ENCODE data around the gene RMI2. TPM values are rescaled to one million over a fixed set of nuclear protein-coding genes. Genes with fewer than 3 reads are reported as not detected.
"Not testable (repeated sequence)": the region's sequence is repeated elsewhere in the genome, so short reads cannot be mapped to it uniquely, and the experiment has no call there.

RMI2 gene
- total RNA-seq, 1 experiment from 2014 or later: 45.2 TPM

DNA sequence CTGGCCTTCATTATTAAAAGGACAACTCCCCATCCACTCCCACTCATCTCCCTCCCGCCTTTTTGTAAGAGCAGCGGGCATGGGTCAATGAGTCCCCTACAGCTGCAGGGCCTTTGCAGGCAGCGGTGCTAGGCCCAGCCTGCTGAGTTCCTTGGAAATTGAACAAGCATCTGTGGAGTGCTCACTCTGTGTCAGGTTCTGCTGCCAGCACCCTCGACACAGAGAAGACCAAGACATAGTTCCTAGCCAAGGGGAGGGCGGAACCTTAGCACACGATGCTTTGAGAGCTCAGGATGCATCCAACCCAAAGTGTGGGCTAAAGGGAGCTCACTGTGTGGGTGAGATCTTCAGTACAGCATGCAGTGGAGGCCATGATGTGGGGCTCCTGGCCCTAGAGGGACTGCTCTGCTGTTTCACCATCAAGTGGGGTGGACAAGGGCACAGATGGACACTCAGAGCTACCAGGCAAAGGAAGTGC, 27.6 kb downstream of the RMI2 start:
- no peak overlapping the region for H3K27ac ChIP-seq (ENCODE audit: low read length)
- H3K4me1 ChIP-seq (ENCODE audit: low read length): peaks cover 40% of the 10 kb centered on the region
- H3K36me3 ChIP-seq (ENCODE audit: insufficient read depth, low read length): no peaks in the 10 kb centered on the region
- H3K9ac ChIP-seq (ENCODE audit: low read length): no peak overlapping the region
- H3K79me2 ChIP-seq (ENCODE audit: low read length): no peaks in the 10 kb centered on the region
- H3K27me3 ChIP-seq (ENCODE audit: low read length): 0 out of 2 replicates have a peak, but pooled peaks cover 3% of the 10 kb centered on the region
- no peak overlapping the region for H3K4me2 ChIP-seq (ENCODE audit: low read depth, low read length, poor library complexity, severe bottlenecking)
- H3K9me2 ChIP-seq (replicated peaks; ENCODE audit: insufficient read depth, low read length): no peaks in the 10 kb centered on the region
- H2AFZ ChIP-seq (ENCODE audit: low read length): no peak overlapping the region
- no peaks in the 10 kb centered on the region for H4K20me1 ChIP-seq (ENCODE audit: insufficient read depth, low read depth, low read length)
- no peak overlapping the region for H3K4me3 ChIP-seq (ENCODE audit: low read length)
- DNase-seq: no peak
- H3K9me3 ChIP-seq (ENCODE audit: low read length): no peaks in the 10 kb centered on the region

DNA sequence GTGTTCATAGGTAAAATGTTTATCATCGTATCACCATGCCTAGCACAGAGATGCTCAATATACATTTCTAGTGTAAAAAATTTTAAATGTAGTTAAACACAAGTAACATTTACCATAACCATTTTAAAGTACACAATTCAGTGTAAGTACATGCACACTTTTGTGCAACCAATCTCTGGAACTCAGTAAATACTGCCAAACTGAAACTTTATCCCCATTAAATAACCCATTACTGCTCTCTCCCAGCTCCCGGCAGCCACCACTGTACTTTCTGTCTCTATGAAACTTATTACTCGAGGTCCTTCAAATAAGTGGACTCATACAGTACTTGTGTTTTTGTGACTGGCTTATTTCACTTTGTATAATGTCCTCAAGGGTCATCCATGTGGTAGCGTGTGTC, 29.0 kb downstream of the RMI2 start:
- Histone ChIP-seq H3K4me2 (ENCODE audit: low read depth, low read length, poor library complexity, severe bottlenecking) (no peak overlapping the region), H3K9ac (ENCODE audit: low read length) (no peak overlapping the region), H3K27me3 (ENCODE audit: low read length) (0 out of 2 replicates have a peak, but pooled peaks cover 3% of the 10 kb centered on the region), H3K4me3 (ENCODE audit: low read length) (no peak overlapping the region), H3K9me2 (replicated peaks; ENCODE audit: insufficient read depth, low read length) (no peaks in the 10 kb centered on the region), H2AFZ (ENCODE audit: low read length) (no peak overlapping the region), H4K20me1 (ENCODE audit: insufficient read depth, low read depth, low read length) (no peaks in the 10 kb centered on the region), H3K36me3 (ENCODE audit: insufficient read depth, low read length) (no peaks in the 10 kb centered on the region), H3K27ac (ENCODE audit: low read length) (no peak overlapping the region), H3K4me1 (ENCODE audit: low read length) (peaks cover 35% of the 10 kb centered on the region), H3K79me2 (ENCODE audit: low read length) (no peaks in the 10 kb centered on the region), H3K9me3 (ENCODE audit: low read length) (no peaks in the 10 kb centered on the region)
- no peak for DNase-seq

DNA sequence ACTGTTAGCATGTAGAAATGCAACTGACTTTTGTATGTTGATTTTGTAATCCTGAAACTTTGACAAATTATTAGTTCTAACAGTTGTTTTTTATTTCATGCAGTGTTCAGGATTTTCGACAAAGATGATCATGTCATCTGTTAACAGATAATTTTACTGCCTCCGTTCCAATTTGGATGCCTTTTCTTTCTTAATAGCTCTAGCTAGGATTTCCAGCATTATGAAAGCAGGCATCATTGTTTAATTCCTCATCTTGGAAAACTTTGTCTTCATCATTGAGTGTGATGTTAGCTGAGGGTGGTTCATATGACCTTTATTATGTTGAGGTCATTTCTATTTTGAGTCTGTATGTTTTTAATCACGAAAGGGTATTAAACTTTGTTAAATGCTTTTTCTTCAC, 31.9 kb downstream of the RMI2 start:
- Histone ChIP-seq H3K79me2 (ENCODE audit: low read length) (no peaks in the 10 kb centered on the region), H3K9me2 (replicated peaks; ENCODE audit: insufficient read depth, low read length) (no peaks in the 10 kb centered on the region), H2AFZ (ENCODE audit: low read length) (no peak overlapping the region), H3K9ac (ENCODE audit: low read length) (no peak overlapping the region), H4K20me1 (ENCODE audit: insufficient read depth, low read depth, low read length) (no peaks in the 10 kb centered on the region), H3K9me3 (ENCODE audit: low read length) (no peaks in the 10 kb centered on the region), H3K4me2 (ENCODE audit: low read depth, low read length, poor library complexity, severe bottlenecking) (no peak overlapping the region), H3K27me3 (ENCODE audit: low read length) (0 out of 2 replicates have a peak, but pooled peaks cover 3% of the 10 kb centered on the region), H3K36me3 (ENCODE audit: insufficient read depth, low read length) (no peaks in the 10 kb centered on the region), H3K4me3 (ENCODE audit: low read length) (no peak overlapping the region), H3K27ac (ENCODE audit: low read length) (no peak overlapping the region), H3K4me1 (ENCODE audit: low read length) (peaks cover 8% of the 10 kb centered on the region)
- DNase-seq: no peak

DNA sequence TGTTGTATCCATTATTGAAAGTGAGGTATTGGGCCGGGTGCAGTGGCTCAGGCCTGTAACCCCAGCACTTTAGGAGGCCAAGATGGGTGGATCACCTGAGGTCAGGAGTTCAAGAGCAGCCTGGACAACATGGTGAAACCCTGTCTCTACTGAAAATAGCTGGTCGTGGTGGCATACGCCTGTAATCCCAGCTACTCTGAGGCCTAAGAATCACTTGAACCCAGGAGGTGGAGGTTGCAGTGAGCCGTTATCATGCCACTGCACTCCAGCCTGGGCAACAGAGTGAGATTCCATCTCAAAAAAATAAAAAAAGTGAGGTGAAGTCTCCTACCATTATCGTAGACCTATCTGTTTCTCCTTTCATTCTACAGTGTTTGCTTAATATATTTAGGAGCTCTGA, 33.7 kb downstream of the RMI2 start:
- H4K20me1 ChIP-seq (ENCODE audit: insufficient read depth, low read depth, low read length); H3K4me3 ChIP-seq (ENCODE audit: low read length); H3K9me3 ChIP-seq (ENCODE audit: low read length); H3K27me3 ChIP-seq (ENCODE audit: low read length); H3K9me2 ChIP-seq (replicated peaks; ENCODE audit: insufficient read depth, low read length); H3K4me2 ChIP-seq (ENCODE audit: low read depth, low read length, poor library complexity, severe bottlenecking); H3K9ac ChIP-seq (ENCODE audit: low read length); DNase-seq; H3K27ac ChIP-seq (ENCODE audit: low read length); H3K36me3 ChIP-seq (ENCODE audit: insufficient read depth, low read length); H3K4me1 ChIP-seq (ENCODE audit: low read length); H3K79me2 ChIP-seq (ENCODE audit: low read length); H2AFZ ChIP-seq (ENCODE audit: low read length): not testable (repeated sequence)

DNA sequence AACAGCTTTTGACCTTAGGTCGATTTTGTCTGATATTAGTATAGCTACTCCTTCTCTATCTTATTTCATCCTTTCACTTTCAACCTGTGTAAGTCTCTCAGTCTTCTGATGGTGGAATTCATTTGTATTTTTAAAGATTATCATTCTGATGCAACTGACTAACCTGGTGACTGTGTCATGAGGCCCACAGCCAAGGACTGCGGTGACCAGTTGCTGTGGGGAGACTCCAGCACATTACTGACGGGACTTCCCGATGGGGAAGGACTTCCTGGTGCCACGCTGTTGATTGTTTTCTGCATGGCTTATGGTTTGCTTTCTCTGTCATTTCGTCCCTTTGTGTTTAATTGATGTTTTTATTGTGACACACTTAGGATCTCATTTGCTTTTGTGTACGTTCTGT, 34.2 kb downstream of the RMI2 start:
- H3K27me3 ChIP-seq (ENCODE audit: low read length): 0 out of 2 replicates have a peak, but pooled peaks cover 3% of the 10 kb centered on the region
- no peak for DNase-seq
- H3K27ac ChIP-seq (ENCODE audit: low read length): no peak overlapping the region
- H3K9me3 ChIP-seq (ENCODE audit: low read length): no peaks in the 10 kb centered on the region
- H3K9ac ChIP-seq (ENCODE audit: low read length): no peak overlapping the region
- no peak overlapping the region for H2AFZ ChIP-seq (ENCODE audit: low read length)
- no peaks in the 10 kb centered on the region for H4K20me1 ChIP-seq (ENCODE audit: insufficient read depth, low read depth, low read length)
- H3K9me2 ChIP-seq (replicated peaks; ENCODE audit: insufficient read depth, low read length): no peaks in the 10 kb centered on the region
- H3K4me1 ChIP-seq (ENCODE audit: low read length): no peaks in the 10 kb centered on the region; the same call in 1 of the 2 replicates
- H3K79me2 ChIP-seq (ENCODE audit: low read length): no peaks in the 10 kb centered on the region
- no peak overlapping the region for H3K4me3 ChIP-seq (ENCODE audit: low read length)
- no peaks in the 10 kb centered on the region for H3K36me3 ChIP-seq (ENCODE audit: insufficient read depth, low read length)
- peak overlapping the region; percentile 44 for H3K4me2 ChIP-seq (ENCODE audit: low read depth, low read length, poor library complexity, severe bottlenecking)

DNA sequence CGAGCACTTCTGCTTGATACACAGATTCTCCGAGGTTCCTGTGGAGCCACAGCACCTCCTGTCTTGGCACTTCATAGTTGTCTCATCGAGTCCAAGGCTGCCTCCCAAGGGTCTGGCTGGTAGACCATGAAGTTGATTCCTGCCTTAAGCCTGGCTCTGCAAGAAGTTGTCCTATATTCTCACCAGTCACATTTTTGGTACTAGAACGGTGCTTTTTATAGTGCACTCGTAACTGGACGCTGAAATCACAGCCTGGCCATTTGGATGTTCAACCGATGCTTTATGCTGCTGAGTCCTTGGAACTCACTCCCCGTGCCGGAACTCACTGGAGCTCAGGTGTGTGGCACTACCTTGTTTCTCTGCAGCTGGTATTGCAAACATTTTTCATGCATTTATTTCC, 35.6 kb downstream of the RMI2 start:
- no peak overlapping the region for H3K9ac ChIP-seq (ENCODE audit: low read length)

DNA sequence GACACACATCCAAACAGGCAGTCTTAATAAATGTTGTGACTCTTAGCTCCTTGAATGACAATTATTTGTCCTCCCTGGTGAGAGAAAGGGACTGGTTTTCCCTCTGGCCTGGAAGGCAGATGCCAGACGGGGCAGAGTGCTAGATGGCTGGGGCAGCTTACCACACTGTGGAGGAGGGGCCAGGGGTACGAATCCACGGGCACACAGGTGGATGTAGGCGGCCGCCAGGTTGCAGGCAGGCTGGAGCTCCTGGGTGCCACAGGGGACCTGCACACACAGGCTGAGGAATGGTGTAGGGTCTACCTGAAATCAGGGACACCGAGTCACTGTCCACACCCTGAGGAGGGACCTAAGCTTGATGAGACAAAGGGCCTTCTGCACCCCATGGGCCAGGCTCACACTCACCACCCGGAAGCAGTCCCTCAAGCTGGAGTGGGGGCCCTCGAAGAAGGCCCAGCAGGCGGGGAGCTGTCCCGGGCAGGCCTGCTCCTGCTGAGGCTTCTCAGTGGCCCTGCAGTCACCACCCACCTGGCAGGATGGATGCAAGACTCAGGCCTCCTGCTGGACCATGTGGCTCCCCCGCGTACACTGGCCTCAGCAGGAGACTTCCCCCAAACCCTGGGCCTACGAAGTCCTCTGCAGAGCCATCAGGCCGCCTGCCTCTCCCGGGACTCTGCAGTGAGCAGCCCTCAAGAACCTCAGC, 38.4 kb downstream of the RMI2 start:
- H3K4me3 ChIP-seq (ENCODE audit: low read length): no peak overlapping the region
- no peak overlapping the region for H2AFZ ChIP-seq (ENCODE audit: low read length)
- H3K4me1 ChIP-seq (ENCODE audit: low read length): no peaks in the 10 kb centered on the region; the same call in 1 of the 2 replicates
- no peaks in the 10 kb centered on the region for H3K27me3 ChIP-seq (ENCODE audit: low read length)
- no peak overlapping the region for H3K9ac ChIP-seq (ENCODE audit: low read length)
- no peaks in the 10 kb centered on the region for H3K9me2 ChIP-seq (replicated peaks; ENCODE audit: insufficient read depth, low read length)
- no peaks in the 10 kb centered on the region for H4K20me1 ChIP-seq (ENCODE audit: insufficient read depth, low read depth, low read length)
- no peak overlapping the region for H3K4me2 ChIP-seq (ENCODE audit: low read depth, low read length, poor library complexity, severe bottlenecking)
- H3K27ac ChIP-seq (ENCODE audit: low read length): no peak overlapping the region
- no peak for DNase-seq
- no peaks in the 10 kb centered on the region for H3K9me3 ChIP-seq (ENCODE audit: low read length)
- H3K36me3 ChIP-seq (ENCODE audit: insufficient read depth, low read length): no peaks in the 10 kb centered on the region
- H3K79me2 ChIP-seq (ENCODE audit: low read length): no peaks in the 10 kb centered on the region

More for the DNA sequence above, 35.6 kb downstream of the RMI2 start:
- H3K4me2 ChIP-seq (ENCODE audit: low read depth, low read length, poor library complexity, severe bottlenecking): no peak overlapping the region
- H3K4me1 ChIP-seq (ENCODE audit: low read length): no peaks in the 10 kb centered on the region; the same call in 1 of the 2 replicates
- no peaks in the 10 kb centered on the region for H3K9me3 ChIP-seq (ENCODE audit: low read length)
- no peak overlapping the region for H2AFZ ChIP-seq (ENCODE audit: low read length)
- H3K36me3 ChIP-seq (ENCODE audit: insufficient read depth, low read length): no peaks in the 10 kb centered on the region
- no peak overlapping the region for H3K27ac ChIP-seq (ENCODE audit: low read length)
- no peak for DNase-seq
- H3K9me2 ChIP-seq (replicated peaks; ENCODE audit: insufficient read depth, low read length): no peaks in the 10 kb centered on the region
- no peak overlapping the region for H3K4me3 ChIP-seq (ENCODE audit: low read length)
- no peaks in the 10 kb centered on the region for H4K20me1 ChIP-seq (ENCODE audit: insufficient read depth, low read depth, low read length)
- no peaks in the 10 kb centered on the region for H3K79me2 ChIP-seq (ENCODE audit: low read length)
- 0 out of 2 replicates have a peak, but pooled peaks cover 3% of the 10 kb centered on the region for H3K27me3 ChIP-seq (ENCODE audit: low read length)

DNA sequence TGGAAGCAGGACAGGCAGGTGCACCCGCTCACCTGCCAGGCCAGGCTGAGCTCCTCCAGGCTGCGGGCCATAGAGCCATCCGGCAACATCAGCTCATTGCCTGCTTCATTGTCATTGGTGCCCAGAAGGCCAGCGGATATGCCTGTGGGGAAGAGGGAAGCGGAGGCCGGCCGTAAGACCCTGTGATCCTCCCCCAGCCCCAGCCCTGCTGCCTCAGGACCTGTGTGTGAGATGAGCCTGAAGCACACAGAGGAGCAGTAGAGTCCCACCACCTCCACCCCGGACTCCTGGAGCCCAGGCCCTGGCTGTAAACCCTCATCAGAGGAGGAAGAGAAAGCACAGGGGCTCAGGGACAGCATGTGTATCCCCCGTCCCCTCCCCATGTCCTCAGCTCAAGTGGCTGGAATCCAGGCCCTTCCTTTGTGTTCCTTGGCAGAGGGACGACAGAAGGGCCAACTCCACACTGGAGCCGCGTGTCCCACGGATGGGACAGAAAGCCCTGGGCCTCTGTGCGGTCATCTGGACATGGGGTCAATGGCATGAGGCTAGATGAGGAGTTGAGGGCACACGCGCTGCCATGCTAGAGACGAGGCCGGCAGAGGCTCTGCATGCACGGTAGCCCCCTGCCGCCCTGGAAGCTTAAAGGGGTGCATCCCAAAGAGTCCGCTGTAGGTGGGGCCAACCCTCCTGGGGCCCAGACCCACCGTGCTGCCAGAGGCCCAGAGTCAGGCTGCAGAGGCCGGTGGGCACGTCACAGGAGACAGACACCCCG, 39.1 kb downstream of the RMI2 start:
- H3K4me1 ChIP-seq (ENCODE audit: low read length): no peaks in the 10 kb centered on the region; the same call in 1 of the 2 replicates
- no peaks in the 10 kb centered on the region for H3K9me2 ChIP-seq (replicated peaks; ENCODE audit: insufficient read depth, low read length)
- no peak overlapping the region for H3K9ac ChIP-seq (ENCODE audit: low read length)
- H3K27me3 ChIP-seq (ENCODE audit: low read length): no peaks in the 10 kb centered on the region
- no peak overlapping the region for H3K4me3 ChIP-seq (ENCODE audit: low read length)
- no peaks in the 10 kb centered on the region for H3K36me3 ChIP-seq (ENCODE audit: insufficient read depth, low read length)
- no peak overlapping the region for H2AFZ ChIP-seq (ENCODE audit: low read length)
- no peak for DNase-seq
- H3K27ac ChIP-seq (ENCODE audit: low read length): no peak overlapping the region
- no peaks in the 10 kb centered on the region for H3K79me2 ChIP-seq (ENCODE audit: low read length)
- H3K4me2 ChIP-seq (ENCODE audit: low read depth, low read length, poor library complexity, severe bottlenecking): no peak overlapping the region
- no peaks in the 10 kb centered on the region for H3K9me3 ChIP-seq (ENCODE audit: low read length)
- H4K20me1 ChIP-seq (ENCODE audit: insufficient read depth, low read depth, low read length): no peaks in the 10 kb centered on the region
